ENCODE measurements around the gene PRRG3. TPM values are rescaled to one million over a fixed set of nuclear protein-coding genes. Genes with fewer than 3 reads are reported as not detected.

The PRRG3 gene
- total RNA-seq, 1 donor from 2014 or later, result 0.18 TPM

DNA sequence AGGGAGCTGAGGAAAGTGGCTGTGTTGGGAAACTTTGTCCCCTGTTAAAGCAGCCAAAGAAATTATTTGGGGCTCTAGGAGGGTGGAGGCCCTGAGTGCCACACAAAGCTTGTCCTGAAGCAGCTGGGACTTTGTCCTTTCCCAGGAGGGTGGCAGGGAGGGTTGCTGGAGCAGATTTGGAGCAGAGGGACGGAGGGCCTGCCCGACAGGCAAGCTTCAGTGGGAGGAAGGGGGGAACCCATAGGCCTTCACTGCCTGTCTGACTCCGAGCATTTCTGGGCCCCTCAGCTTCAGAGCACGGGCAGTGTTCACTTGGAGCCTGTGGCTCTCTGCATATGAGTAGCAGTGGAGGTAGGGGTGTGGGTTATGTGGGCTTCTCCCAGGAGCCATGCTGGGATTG lies 32.1 kb downstream of the PRRG3 start:
- H2AFZ ChIP-seq (ENCODE audit: low read depth, low read length), result no peak overlapping the region
- Mint-ChIP-seq H3K27ac (ENCODE audit: unreplicated experiment) (no peak overlapping the region), H3K4me3 (ENCODE audit: unreplicated experiment) (no peak overlapping the region), H3K4me1 (ENCODE audit: low read depth, unreplicated experiment) (no peaks in the 10 kb centered on the region), H3K9me3 (ENCODE audit: unreplicated experiment) (no peaks in the 10 kb centered on the region), H3K27me3 (ENCODE audit: low read depth, unreplicated experiment) (peaks cover 8% of the 10 kb centered on the region), H3K36me3 (ENCODE audit: low read depth, unreplicated experiment) (no peaks in the 10 kb centered on the region)
- H3K4me3 ChIP-seq (ENCODE audit: insufficient read depth, low read depth, low read length), result no peak overlapping the region
- H3K9ac ChIP-seq (ENCODE audit: low read length), result no peak overlapping the region
- no peaks in the 10 kb centered on the region for H3K9me3 ChIP-seq (ENCODE audit: insufficient read depth, low read depth, low read length)
- no peaks in the 10 kb centered on the region for H4K20me1 ChIP-seq (ENCODE audit: insufficient read depth, low read length)
- H3K27me3 ChIP-seq (ENCODE audit: insufficient read depth, low read length), result no peaks in the 10 kb centered on the region
- H3K4me1 ChIP-seq (ENCODE audit: insufficient read depth, low read length), result no peaks in the 10 kb centered on the region
- H3K4me2 ChIP-seq (ENCODE audit: low read length), result no peak overlapping the region
- TF ChIP-seq, protein P1, sequence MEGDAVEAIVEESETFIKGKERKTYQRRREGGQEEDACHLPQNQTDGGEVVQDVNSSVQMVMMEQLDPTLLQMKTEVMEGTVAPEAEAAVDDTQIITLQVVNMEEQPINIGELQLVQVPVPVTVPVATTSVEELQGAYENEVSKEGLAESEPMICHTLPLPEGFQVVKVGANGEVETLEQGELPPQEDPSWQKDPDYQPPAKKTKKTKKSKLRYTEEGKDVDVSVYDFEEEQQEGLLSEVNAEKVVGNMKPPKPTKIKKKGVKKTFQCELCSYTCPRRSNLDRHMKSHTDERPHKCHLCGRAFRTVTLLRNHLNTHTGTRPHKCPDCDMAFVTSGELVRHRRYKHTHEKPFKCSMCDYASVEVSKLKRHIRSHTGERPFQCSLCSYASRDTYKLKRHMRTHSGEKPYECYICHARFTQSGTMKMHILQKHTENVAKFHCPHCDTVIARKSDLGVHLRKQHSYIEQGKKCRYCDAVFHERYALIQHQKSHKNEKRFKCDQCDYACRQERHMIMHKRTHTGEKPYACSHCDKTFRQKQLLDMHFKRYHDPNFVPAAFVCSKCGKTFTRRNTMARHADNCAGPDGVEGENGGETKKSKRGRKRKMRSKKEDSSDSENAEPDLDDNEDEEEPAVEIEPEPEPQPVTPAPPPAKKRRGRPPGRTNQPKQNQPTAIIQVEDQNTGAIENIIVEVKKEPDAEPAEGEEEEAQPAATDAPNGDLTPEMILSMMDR (IDR thresholded peaks at IDR 0.05; ENCODE audit: insufficient read depth, low read depth, low read length), result no peak
- TF ChIP-seq EZH2 (IDR thresholded peaks at IDR 0.05; ENCODE audit: insufficient read depth, low read length), result no peak
- DNase-seq (ENCODE audit: low read depth) (no peak), FAIRE-seq (no peak)
- no peaks in the 10 kb centered on the region for H3K79me2 ChIP-seq (ENCODE audit: insufficient read depth, low read length)
- H3K36me3 ChIP-seq (ENCODE audit: insufficient read depth, low read length), result no peaks in the 10 kb centered on the region
- H3K27ac ChIP-seq (ENCODE audit: low read depth, low read length), result no peak overlapping the region

DNA sequence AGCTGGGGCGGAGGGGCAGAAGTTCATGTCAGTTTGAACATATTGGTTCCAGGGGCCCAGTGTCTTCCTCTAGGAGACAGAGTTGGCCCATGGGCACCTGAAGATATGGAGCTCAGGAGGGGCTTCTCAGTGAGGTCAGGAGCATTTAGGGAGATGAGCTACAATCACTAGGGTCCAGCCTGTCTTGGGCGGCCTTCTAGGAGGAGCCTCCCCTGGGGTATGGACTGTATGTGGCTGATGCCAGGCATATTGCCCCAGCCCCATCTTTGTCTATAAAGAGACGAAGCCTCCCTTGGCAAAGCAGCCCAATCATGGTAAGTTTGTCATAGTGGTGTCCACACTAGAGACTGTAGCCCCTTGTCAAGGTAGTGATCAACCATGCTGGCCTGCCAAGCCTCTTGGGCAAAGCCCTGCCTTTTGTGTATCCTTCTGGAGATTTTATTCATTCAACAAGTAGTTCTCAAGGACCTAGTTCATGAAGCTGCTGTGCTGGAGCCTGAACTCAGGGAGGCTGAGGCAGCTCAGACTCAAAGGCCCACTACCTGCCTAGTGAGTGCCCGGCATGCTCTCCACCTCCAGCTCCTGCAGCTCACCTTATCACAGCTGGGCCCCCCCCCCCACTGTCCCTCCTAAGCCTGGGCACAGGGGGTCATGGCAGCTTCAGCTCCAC lies 33.9 kb downstream of the PRRG3 start:
- Histone ChIP-seq H3K36me3 (ENCODE audit: insufficient read depth, low read length) (no peaks in the 10 kb centered on the region), H3K79me2 (ENCODE audit: insufficient read depth, low read length) (no peaks in the 10 kb centered on the region), H3K9me3 (ENCODE audit: insufficient read depth, low read depth, low read length) (no peaks in the 10 kb centered on the region), H3K9ac (ENCODE audit: low read length) (no peak overlapping the region), H3K4me1 (ENCODE audit: insufficient read depth, low read length) (no peaks in the 10 kb centered on the region), H4K20me1 (ENCODE audit: insufficient read depth, low read length) (no peaks in the 10 kb centered on the region), H3K27me3 (ENCODE audit: insufficient read depth, low read length) (no peaks in the 10 kb centered on the region), H2AFZ (ENCODE audit: low read depth, low read length) (no peak overlapping the region), H3K4me2 (ENCODE audit: low read length) (no peak overlapping the region), H3K4me3 (ENCODE audit: insufficient read depth, low read depth, low read length) (no peak overlapping the region), H3K27ac (ENCODE audit: low read depth, low read length) (no peak overlapping the region)
- Mint-ChIP-seq H3K4me1 (ENCODE audit: low read depth, unreplicated experiment) (no peaks in the 10 kb centered on the region), H3K27ac (ENCODE audit: unreplicated experiment) (no peak overlapping the region), H3K4me3 (ENCODE audit: unreplicated experiment) (no peak overlapping the region), H3K36me3 (ENCODE audit: low read depth, unreplicated experiment) (no peaks in the 10 kb centered on the region), H3K27me3 (ENCODE audit: low read depth, unreplicated experiment) (peaks cover 19% of the 10 kb centered on the region), H3K9me3 (ENCODE audit: unreplicated experiment) (no peaks in the 10 kb centered on the region)
- no peak for FAIRE-seq
- TF ChIP-seq EZH2 (IDR thresholded peaks at IDR 0.05; ENCODE audit: insufficient read depth, low read length), result no peak
- TF ChIP-seq, protein P1 (IDR thresholded peaks at IDR 0.05; ENCODE audit: insufficient read depth, low read depth, low read length), result no peak
- no peak for DNase-seq (ENCODE audit: low read depth)

DNA sequence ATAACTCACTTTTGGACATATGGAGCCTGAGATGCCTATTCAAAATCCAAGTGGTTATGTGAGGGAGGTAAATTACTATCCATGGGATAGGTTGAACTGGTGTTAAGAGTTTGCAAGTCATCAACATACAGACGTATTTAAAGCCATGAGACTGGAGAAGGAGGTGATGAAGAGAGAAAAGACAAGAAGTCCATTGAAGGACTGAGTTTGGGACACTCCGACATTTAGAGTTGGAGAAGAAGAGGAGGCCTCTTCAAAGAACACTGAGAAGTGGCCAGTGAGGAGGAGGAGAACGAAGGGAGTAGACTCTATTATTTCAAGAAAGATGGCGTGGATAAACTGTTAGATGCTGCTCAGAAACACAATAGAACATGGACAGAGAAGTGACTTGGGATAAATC lies 39.2 kb downstream of the PRRG3 start, which contains the start of gene CNGA2:
TSS of gene CNGA2 (plus strand) at position 301 of the 400 bp plus-strand sequence. CDS start 3,738 bp downstream, outside the sequence.
- TF ChIP-seq, protein P1 (IDR thresholded peaks at IDR 0.05; ENCODE audit: insufficient read depth, low read depth, low read length), result no peak
- no peak for TF ChIP-seq EZH2 (IDR thresholded peaks at IDR 0.05; ENCODE audit: insufficient read depth, low read length)
- Histone ChIP-seq H3K9me3 (ENCODE audit: insufficient read depth, low read depth, low read length) (no peaks in the 10 kb centered on the region), H3K4me1 (ENCODE audit: insufficient read depth, low read length) (no peaks in the 10 kb centered on the region), H3K4me3 (ENCODE audit: insufficient read depth, low read depth, low read length) (no peak within 1 kb of the TSS), H3K27me3 (ENCODE audit: insufficient read depth, low read length) (no peaks in the 10 kb centered on the region), H3K27ac (ENCODE audit: low read depth, low read length) (no peak within 1 kb of the TSS), H2AFZ (ENCODE audit: low read depth, low read length) (no peak within 1 kb of the TSS), H3K9ac (ENCODE audit: low read length) (no peak within 1 kb of the TSS), H3K79me2 (ENCODE audit: insufficient read depth, low read length) (no peaks in the 10 kb centered on the region), H4K20me1 (ENCODE audit: insufficient read depth, low read length) (no peaks in the 10 kb centered on the region), H3K4me2 (ENCODE audit: low read length) (no peak within 1 kb of the TSS), H3K36me3 (ENCODE audit: insufficient read depth, low read length) (no peaks in the 10 kb centered on the region)
- Mint-ChIP-seq H3K4me3 (ENCODE audit: unreplicated experiment) (no peak within 1 kb of the TSS), H3K27ac (ENCODE audit: unreplicated experiment) (no peak within 1 kb of the TSS), H3K9me3 (ENCODE audit: unreplicated experiment) (no peaks in the 10 kb centered on the region), H3K27me3 (ENCODE audit: low read depth, unreplicated experiment) (peaks cover 35% of the 10 kb centered on the region), H3K4me1 (ENCODE audit: low read depth, unreplicated experiment) (no peaks in the 10 kb centered on the region), H3K36me3 (ENCODE audit: low read depth, unreplicated experiment) (no peaks in the 10 kb centered on the region)
- peak; percentile 84 for FAIRE-seq
- no peak for DNase-seq (ENCODE audit: low read depth)
